ELR (cell line): ENCODE results near the gene ZFHX3.
A peak's percentile ranks its signal among the peaks of the same experiment; 100 is the strongest.

Source experiments
- DNase-seq: peaks from one replicate; pipeline ENCODE4 v3.0.0-alpha.2; 2015; ENCODE audit warnings: low read depth

Gene ZFHX3

DNA sequence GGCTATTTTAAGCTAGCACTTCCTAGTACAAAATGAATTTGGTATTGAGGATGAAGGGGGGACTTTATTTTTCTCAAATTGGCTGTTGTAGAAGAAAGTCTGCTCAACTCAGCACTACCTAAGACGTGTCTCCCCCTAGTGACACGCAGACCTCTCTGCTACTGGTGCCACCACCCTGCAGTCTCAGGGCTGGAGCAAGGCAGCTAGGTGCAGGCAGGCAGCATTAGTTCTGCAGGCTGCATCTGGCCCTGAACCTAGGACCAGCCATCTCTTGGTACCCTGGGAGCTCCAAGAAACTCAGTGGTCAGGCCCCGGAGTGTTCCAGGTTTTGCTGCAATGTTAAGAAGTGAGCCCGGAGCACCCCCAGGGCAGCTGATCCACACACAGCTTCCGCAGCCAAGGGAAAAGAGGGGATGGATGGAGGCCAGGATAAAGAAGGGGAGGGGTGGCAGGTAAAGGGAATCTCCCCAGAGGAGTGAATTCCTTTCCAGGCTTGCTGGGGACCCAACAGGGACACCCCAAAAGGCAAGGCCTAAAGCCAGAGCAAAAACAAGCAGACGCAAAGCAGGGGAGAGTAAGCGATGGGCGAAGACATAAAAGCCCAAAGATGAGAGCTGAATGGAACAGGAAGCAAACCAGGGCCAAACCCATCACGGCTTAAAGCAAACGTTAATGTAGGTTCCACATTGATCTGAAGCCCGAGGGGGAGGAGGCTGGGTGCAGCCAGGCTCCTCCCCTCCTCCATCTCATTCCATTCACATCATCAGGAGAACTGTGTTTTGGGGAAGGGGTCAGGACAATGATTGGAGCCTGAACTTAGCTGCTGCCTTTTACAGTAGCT is 200.5 kb downstream of the ZFHX3 start:
- DNase-seq: peak; percentile 54

GRCh38 chr16:72846594-72846993 is 201.3 kb downstream of the ZFHX3 start:
- DNase-seq: no peak

DNA sequence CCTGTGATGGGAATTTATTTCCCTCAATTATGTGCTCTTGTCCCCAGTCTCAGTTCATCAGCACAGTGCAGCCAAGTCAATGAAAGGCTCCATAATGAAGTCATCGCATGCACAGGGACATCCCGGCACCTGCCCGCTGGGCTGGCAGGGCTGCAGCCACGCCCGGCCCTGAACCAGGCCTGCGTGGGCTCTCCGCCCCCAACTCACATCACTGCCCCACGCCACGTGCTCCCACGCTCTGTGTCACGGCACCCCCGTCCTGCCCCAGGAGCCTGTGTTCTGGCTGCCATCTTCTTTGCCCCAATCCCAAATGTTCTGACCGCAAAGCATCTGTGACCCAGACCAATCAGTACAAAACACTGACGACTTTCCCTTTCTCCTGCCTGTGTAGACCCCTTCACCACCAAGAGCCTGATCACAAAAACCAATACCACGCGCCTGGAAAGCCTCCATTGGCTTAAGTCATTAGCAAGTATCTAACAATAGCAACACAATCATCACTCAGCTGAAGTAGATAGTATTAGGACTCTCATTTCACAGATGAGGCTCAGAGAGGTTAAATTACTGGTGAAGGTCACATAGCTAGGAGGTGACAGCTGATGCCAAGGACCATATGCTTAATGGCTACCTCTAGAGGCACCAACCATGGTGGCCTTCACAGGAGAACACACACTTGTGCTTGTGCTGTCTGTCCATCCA is 202.5 kb downstream of the ZFHX3 start:
- no peak for DNase-seq

GRCh38 chr16:72844225-72844920 is 203.6 kb downstream of the ZFHX3 start:
- no peak for DNase-seq

DNA sequence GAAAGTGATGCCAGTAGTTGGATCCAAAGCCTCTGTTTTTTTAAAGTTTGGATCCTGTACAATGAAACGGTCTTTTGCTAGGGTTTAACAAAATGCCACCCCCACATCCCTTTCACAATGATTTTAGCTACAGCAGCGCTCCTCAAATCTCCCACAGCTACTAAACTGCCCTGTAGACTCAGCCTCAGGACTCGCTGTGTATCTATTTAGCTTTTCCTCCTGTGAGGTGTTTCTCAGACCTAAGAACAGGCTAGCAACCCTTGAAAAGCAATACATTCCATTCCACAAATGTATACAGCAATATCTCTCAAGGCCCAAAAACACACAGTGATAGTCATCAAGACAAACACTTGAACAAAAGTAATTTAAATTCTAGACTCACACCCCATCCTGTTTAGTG is 206.4 kb downstream of the ZFHX3 start:
- DNase-seq: no peak

- DNase-seq: no peak
These were observed 207.1 kb downstream of the ZFHX3 start for GRCh38 chr16:72840631-72841381.

- no peak for DNase-seq
These were observed 209.0 kb downstream of the ZFHX3 start for GRCh38 chr16:72838951-72839350.

DNA sequence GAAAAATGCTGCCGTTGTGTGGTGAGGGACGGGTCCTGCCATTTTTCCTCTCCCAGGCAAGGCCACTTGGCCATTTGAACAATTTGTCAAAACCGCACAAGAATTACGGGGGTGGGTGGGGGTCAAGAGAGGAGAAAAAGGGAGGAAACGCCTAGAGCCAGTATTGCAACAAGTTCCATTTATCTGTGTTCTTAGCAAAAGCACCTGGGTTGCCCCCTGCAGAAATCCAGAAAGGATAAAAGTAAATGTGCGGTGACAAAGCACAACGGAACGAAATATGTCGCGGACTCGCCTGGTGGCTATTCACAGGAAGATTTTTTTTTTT is 209.4 kb downstream of the ZFHX3 start:
- DNase-seq: no peak

DNA sequence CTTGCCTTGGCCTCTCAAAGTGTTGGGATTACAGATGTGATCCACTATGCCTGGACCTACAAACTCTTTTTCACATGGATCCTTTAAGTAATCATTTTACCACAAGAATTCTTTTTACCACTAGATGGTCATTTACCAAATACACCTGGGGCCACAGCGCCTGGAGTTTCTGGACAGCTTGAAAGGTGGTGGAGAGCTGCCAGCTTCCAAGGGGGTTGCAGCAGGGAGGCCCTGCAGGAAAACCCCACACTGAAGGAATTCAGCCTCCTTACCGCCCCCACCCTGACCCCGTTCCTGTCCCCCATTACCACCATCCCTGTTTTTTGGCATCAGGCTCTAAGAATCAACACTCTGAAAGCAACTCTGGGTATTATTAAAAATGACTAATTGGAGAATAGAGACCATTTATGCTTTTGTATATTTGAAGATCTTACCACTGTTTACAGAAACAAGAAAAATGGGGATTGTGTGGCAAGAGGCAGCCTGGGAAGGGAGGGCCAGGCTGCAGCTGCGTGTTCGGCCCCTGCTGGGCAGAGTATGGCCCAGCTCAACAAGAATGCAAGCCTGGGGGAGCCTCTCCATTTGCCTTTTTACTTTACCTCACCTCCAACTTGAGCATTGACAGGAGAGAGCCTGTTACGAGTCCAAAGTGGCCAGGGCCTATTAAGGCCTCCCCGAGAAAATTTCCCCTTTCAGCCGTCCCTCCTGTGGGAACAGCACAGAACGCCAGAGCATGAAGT is 209.9 kb downstream of the ZFHX3 start:
- DNase-seq: no peak

DNA sequence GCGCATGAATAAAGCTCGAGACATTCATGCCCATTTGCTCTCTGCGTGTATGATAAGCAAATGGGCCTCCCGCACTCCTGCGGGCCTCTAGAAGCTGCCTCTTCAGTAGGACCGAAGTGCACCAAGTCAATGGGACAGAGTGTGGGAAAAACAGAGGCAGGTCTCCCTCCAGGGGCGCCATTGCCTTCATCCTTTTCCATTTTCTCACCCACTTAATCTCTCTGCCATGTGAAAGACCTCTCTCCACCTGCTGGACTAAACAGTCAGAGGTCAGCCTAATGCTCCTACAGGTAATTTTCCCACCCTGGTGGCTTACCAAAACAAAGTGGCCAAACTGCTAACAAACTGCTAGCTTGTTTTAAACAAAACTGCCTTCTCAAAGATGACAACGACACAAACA is 210.9 kb downstream of the ZFHX3 start:
- no peak for DNase-seq

- no peak for DNase-seq
These were observed 211.7 kb downstream of the ZFHX3 start for GRCh38 chr16:72836181-72836580.

DNA sequence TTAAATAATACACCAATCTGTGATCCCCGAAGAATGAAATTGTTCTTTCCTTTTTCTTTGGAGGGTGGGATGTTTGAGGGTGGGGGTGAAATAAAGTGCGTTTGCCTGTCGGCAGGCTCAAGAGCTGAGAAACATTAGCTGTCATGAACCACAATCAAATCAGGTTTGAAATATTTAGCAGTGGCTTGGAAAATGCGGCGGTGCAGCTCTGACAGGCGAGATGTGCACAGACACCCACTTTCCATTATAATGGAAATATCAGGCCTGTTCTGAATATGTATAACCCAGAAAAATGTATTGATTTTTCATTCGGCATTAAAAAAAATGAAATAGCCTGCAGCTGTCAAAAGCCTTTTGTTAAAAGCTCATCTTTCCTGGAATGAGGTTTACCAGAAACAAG is 212.8 kb downstream of the ZFHX3 start:
- DNase-seq: no peak

GRCh38 chr16:72834499-72834898 is 213.4 kb downstream of the ZFHX3 start:
- no peak for DNase-seq

DNA sequence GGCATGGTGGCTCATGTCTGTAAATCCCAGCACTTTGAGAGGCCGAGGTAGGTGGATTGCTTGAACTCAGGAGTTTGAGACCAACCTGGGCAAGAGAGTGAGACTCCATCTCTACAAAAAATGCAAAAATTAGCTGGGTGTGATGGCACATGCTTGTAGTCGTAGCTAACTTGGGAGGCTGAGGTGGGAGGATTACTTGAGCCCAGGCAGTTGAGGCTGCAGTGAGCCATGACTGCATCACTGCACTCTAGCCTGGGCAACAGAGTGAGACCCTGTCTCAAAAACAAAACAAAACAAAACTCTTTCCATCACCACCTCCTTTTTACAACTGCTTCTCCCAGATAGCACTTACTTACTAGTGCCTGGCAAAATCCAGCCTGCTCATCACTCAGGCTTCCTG is 214.0 kb downstream of the ZFHX3 start:
- no peak for DNase-seq

GRCh38 chr16:72833482-72833881 is 214.4 kb downstream of the ZFHX3 start:
- DNase-seq: no peak

- DNase-seq: peak; percentile 71
These were observed 215.2 kb downstream of the ZFHX3 start for GRCh38 chr16:72832621-72833248.

DNA sequence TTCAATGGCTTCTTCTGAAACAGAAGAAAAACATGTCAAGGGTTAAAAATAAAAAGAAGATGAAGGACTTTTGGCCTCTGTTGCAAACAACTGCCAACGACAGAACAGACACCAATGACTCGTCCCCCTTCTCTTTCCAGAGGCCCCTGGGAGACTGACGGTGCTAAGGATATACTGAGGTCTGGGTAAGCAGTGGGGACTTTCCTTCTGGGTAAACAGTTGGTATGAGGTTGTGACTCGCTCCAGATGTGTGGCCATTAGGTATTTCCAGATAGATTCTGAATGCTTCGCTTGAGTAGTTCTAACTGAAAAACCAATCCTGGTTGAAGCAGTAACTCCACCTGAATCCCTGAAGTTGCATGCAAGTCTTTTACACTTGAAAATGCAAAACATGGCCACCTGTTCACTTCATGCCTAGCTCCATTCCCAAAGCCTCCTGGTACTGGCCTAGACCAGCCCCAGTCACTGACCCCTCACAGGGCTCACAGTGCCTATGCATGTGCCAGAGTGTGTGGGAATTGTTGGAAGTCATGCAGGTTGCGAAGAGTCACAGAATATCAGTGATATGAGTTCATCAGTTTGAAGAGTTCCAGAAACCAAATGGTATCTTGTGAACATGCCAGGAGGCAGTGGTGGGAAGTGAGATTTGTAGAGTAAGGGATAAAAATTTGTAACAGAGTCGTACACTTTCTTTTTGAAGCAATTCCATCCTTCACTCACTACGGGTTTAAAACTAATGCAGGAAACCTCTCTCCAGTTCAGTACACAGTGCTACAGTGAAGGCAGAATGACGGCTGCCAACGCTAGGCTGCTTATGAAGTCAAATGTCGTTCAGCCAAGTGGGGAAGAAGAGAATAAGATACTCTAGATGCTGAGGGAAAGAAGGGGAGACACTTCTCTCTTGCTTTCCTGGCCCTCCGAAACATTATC is 217.8 kb downstream of the ZFHX3 start:
- DNase-seq: peak; percentile 41

DNA sequence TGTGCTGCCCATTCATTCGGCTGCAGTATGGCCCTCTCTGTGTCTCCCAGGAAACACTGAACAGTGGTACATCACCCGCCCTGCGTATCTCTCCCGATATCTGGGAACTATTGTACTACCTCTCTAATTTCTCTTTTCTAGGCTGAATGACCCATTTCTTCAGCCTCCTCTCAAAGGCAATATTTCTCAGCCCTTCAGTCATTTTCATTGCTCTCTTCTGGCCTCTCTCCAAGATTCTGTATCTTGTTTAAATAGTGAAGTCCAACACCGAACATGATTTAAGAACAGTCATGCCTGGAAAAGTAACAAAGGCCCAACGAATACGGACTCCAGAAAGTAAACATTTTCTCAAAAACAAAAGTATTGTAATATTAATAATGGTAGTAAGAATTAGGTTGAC is 220.1 kb downstream of the ZFHX3 start:
- DNase-seq: no peak

DNA sequence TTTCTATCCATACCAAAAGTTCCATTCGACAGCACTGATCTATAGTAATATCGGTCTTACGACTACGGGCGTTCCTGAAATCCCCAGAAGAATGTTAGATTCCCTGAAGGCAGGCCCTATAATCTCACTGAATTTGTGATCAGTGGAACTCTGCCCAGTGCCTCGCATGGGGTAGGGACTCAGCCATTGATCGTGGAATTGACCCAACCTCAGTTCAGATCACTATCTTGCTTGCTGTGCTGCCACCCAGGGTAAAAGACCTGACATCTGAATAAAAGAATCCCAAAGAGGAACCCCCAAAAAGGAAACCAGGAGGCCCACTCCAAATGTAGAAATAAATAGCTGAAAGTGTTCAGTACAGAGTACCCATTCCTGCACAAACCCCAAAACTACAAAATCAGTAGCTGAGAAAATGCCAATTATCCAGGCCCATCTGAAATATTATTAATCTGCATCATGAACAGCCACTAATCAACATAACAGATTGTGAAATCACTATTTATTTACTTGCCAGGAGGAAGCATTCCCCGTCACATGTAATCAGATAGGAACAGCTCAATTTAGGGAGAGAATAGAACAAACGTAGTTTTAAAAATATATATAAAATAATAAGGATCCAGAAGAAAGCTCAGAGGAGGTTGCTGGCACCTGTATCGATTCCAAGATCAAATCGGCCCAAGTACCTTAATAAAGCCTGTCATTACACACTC is 221.9 kb downstream of the ZFHX3 start:
- DNase-seq: no peak
